HG02623 (cell line): ENCODE results near the gene SIVA1.

ENCODE experiments used
- ATAC-seq: cut with Tn5 transposase; IDR thresholded peaks from one replicate; pipeline ENCODE4 v1.9.1; 2021; ENCODE audit warnings: moderate library complexity; ENCODE audit not compliant: unreplicated experiment

Gene SIVA1

GRCh38 chr14:104795781-104796686, 43.1 kb downstream of the SIVA1 start:
- peak; percentile 25 for ATAC-seq

GRCh38 chr14:104796687-104797081, 43.7 kb downstream of the SIVA1 start:
- ATAC-seq, result no peak

GRCh38 chr14:104797115-104798044, 44.4 kb downstream of the SIVA1 start:
- ATAC-seq, result no peak

- no peak for ATAC-seq
Observed at GRCh38 chr14:104798300-104799243, 45.6 kb downstream of the SIVA1 start.

- no peak for ATAC-seq
Observed at GRCh38 chr14:104799244-104800014, 46.5 kb downstream of the SIVA1 start.

- ATAC-seq, result peak; percentile 46
Observed at GRCh38 chr14:104800015-104800770, 47.2 kb downstream of the SIVA1 start.

- ATAC-seq, result peak; percentile 35
Observed at GRCh38 chr14:104800771-104801519, 48.0 kb downstream of the SIVA1 start, which contains the start of gene ZBTB42. Gene ZBTB42, plus strand, starts transcription at chr14:104801101. Its CDS starts 97 bp downstream, at chr14:104801198.

- ATAC-seq, result no peak
Observed at GRCh38 chr14:104801520-104802393, 48.8 kb downstream of the SIVA1 start.

- ATAC-seq, result no peak
Observed at GRCh38 chr14:104802394-104803184, 49.6 kb downstream of the SIVA1 start.

- ATAC-seq, result no peak
Observed at GRCh38 chr14:104803280-104803911, 50.4 kb downstream of the SIVA1 start.

- no peak for ATAC-seq
Observed at GRCh38 chr14:104803912-104804410, 51.0 kb downstream of the SIVA1 start.

GRCh38 chr14:104804481-104805325, 51.8 kb downstream of the SIVA1 start:
- ATAC-seq, result no peak

- no peak for ATAC-seq
Observed at GRCh38 chr14:104805326-104805678, 52.4 kb downstream of the SIVA1 start.

- no peak for ATAC-seq
Observed at GRCh38 chr14:104805941-104806624, 53.1 kb downstream of the SIVA1 start.
